ENCODE results near the gene CACNA1B. TPM values are rescaled to one million over a fixed set of nuclear protein-coding genes. Genes with fewer than 3 reads are reported as not detected.

The CACNA1B gene
- total RNA-seq, 1 experiment from 2014 or later, result 1.7 TPM

DNA sequence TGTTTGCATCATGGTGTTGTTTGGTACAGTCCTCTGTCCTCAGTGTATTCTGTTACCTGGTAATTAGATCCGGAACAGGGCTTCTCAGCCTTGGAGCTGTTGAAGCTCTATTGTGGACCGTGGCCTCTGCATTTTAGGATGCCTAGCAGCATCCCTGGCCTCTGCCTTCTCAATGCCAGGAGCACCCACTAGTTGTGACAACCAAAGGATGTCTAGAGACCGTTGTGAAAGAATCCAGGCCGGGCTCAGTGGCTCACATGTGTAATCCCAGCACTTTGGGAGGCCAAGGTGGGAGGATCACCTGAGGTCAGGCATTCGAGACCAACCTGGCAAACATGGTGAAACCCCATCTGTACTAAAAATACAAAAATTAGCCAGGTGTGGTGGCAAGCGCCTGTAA is 159.6 kb downstream of the CACNA1B start:
- CTCF ChIA-PET, result no interaction called here
- RAD21 ChIA-PET (ENCODE audit: low non-redundant PET in 1 of 2, low total read pairs in 2 of 2, uncharacterized antibody in 2 of 2, unreplicated experiment in 2 of 2), result no interaction called here

DNA sequence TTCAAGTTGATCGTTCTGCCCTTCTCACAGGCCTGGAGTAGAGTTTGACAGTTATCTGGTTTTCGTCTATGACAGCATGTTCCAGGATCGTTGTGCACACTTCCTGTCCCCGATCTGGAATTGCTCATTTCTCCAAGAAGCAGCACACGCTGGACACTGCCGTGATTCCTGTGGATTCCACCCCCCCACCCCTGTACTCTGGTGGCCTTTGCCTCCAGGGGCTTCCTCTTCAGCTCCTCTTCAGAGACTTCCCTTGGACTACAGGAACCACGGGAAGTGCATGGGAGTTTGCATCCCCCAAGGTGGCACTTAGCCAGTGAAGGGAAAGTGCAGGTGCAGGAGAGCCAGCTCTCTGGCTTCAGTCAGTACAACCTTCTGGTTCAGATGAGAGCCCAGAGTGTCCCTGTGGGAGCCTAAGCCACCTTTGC is 160.7 kb downstream of the CACNA1B start:
- Histone ChIP-seq H3K4me2 (ENCODE audit: low read length) (no peak overlapping the region), H2AFZ (ENCODE audit: low read depth, low read length, poor library complexity, severe bottlenecking) (no peak overlapping the region), H3K9me2 (ENCODE audit: insufficient read depth) (no peaks in the 10 kb centered on the region), H3K9me3 (ENCODE audit: control insufficient read depth in 1 of 2, insufficient read depth in 1 of 2, low read depth in 1 of 2, low read length in 2 of 2) (no peaks in the 10 kb centered on the region), H4K20me1 (ENCODE audit: insufficient read depth) (no peaks in the 10 kb centered on the region), H3K36me3 (ENCODE audit: control insufficient read depth in 1 of 2, insufficient read depth in 2 of 2, low read length in 2 of 2) (no peaks in the 10 kb centered on the region), H3K27ac (ENCODE audit: low read depth, low read length) (no peak overlapping the region), H3K9ac (ENCODE audit: low read length) (no peak overlapping the region), H3K79me2 (ENCODE audit: insufficient read depth, low read length) (no peaks in the 10 kb centered on the region), H3K4me1 (ENCODE audit: control insufficient read depth in 1 of 2, insufficient read depth in 2 of 2, low read length in 2 of 2) (no peaks in the 10 kb centered on the region), H3K27me3 (ENCODE audit: insufficient read depth, low read length) (no peaks in the 10 kb centered on the region), H3K4me3 (replicated peaks in 1 of 2; ENCODE audit: low read depth in 1 of 2, low read length in 2 of 2) (no peak overlapping the region)
- DNase-seq (ENCODE audit: low read depth, low spot score) (no peak), ATAC-seq (no peak)
- RAD21 ChIA-PET (ENCODE audit: low non-redundant PET in 1 of 2, low total read pairs in 2 of 2, uncharacterized antibody in 2 of 2, unreplicated experiment in 2 of 2), result no interaction called here
- POLR2A ChIA-PET, result no interaction called here
- intact Hi-C loops (cut with micrococcal nuclease), result no loop called here
- no TSS peak for BruUV-seq (replicated peaks)
- CTCF ChIA-PET, result no interaction called here
- TF ChIP-seq SRF (IDR thresholded peaks at IDR 0.05; ENCODE audit: low read depth) (no peak), ELF1 (IDR thresholded peaks at IDR 0.05; ENCODE audit: borderline replicate concordance, low read depth) (no peak), CEBPB (IDR thresholded peaks at IDR 0.05; ENCODE audit: low read depth) (no peak), SIN3A (IDR thresholded peaks at IDR 0.05; ENCODE audit: low read depth) (no peak), TCF7L2 (IDR thresholded peaks at IDR 0.05; ENCODE audit: borderline replicate concordance, extremely low read depth, insufficient read depth, insufficient read length) (no peak), RAD21 (IDR thresholded peaks at IDR 0.05; ENCODE audit: low read depth) (no peak), SP1 (IDR thresholded peaks at IDR 0.05; ENCODE audit: low read depth) (no peak), FOSL1 (IDR thresholded peaks at IDR 0.05; ENCODE audit: low read depth) (no peak), EZH2phosphoT487 (IDR thresholded peaks at IDR 0.05; ENCODE audit: borderline replicate concordance) (no peak), ZNF274 (IDR thresholded peaks at IDR 0.05; ENCODE audit: low read depth, low read length) (no peak), ATF3 (IDR thresholded peaks at IDR 0.05) (no peak), POLR2AphosphoS5 (IDR thresholded peaks at IDR 0.05; ENCODE audit: low read depth, low read length) (no peak)
- TF ChIP-seq, protein P1, sequence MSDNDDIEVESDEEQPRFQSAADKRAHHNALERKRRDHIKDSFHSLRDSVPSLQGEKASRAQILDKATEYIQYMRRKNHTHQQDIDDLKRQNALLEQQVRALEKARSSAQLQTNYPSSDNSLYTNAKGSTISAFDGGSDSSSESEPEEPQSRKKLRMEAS (IDR thresholded peaks at IDR 0.05), result no peak
- TF ChIP-seq, protein P2, sequence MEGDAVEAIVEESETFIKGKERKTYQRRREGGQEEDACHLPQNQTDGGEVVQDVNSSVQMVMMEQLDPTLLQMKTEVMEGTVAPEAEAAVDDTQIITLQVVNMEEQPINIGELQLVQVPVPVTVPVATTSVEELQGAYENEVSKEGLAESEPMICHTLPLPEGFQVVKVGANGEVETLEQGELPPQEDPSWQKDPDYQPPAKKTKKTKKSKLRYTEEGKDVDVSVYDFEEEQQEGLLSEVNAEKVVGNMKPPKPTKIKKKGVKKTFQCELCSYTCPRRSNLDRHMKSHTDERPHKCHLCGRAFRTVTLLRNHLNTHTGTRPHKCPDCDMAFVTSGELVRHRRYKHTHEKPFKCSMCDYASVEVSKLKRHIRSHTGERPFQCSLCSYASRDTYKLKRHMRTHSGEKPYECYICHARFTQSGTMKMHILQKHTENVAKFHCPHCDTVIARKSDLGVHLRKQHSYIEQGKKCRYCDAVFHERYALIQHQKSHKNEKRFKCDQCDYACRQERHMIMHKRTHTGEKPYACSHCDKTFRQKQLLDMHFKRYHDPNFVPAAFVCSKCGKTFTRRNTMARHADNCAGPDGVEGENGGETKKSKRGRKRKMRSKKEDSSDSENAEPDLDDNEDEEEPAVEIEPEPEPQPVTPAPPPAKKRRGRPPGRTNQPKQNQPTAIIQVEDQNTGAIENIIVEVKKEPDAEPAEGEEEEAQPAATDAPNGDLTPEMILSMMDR (IDR thresholded peaks at IDR 0.05 in 2 of 3, conservative IDR thresholded peaks at IDR 0.05 in 1 of 3; ENCODE audit: borderline replicate concordance in 1 of 3, insufficient read depth in 1 of 3, low read depth in 2 of 3, low read length in 2 of 3), result no peak
- TF ChIP-seq, protein P3, sequence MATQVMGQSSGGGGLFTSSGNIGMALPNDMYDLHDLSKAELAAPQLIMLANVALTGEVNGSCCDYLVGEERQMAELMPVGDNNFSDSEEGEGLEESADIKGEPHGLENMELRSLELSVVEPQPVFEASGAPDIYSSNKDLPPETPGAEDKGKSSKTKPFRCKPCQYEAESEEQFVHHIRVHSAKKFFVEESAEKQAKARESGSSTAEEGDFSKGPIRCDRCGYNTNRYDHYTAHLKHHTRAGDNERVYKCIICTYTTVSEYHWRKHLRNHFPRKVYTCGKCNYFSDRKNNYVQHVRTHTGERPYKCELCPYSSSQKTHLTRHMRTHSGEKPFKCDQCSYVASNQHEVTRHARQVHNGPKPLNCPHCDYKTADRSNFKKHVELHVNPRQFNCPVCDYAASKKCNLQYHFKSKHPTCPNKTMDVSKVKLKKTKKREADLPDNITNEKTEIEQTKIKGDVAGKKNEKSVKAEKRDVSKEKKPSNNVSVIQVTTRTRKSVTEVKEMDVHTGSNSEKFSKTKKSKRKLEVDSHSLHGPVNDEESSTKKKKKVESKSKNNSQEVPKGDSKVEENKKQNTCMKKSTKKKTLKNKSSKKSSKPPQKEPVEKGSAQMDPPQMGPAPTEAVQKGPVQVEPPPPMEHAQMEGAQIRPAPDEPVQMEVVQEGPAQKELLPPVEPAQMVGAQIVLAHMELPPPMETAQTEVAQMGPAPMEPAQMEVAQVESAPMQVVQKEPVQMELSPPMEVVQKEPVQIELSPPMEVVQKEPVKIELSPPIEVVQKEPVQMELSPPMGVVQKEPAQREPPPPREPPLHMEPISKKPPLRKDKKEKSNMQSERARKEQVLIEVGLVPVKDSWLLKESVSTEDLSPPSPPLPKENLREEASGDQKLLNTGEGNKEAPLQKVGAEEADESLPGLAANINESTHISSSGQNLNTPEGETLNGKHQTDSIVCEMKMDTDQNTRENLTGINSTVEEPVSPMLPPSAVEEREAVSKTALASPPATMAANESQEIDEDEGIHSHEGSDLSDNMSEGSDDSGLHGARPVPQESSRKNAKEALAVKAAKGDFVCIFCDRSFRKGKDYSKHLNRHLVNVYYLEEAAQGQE (IDR thresholded peaks at IDR 0.05; ENCODE audit: low read depth), result no peak

More for the DNA sequence above, 159.6 kb downstream of the CACNA1B start:
- DNase-seq (ENCODE audit: low read depth, low spot score), result no peak
- no peaks in the 10 kb centered on the region for H3K36me3 ChIP-seq (ENCODE audit: control insufficient read depth in 1 of 2, insufficient read depth in 2 of 2, low read length in 2 of 2)
- no peaks in the 10 kb centered on the region for H3K9me3 ChIP-seq (ENCODE audit: control insufficient read depth in 1 of 2, insufficient read depth in 1 of 2, low read depth in 1 of 2, low read length in 2 of 2)
- BruUV-seq (replicated peaks), result no TSS peak
- TF ChIP-seq POLR2AphosphoS5 (IDR thresholded peaks at IDR 0.05; ENCODE audit: low read depth, low read length), result no peak
- no peak for TF ChIP-seq SIN3A (IDR thresholded peaks at IDR 0.05; ENCODE audit: low read depth)
- TF ChIP-seq EZH2phosphoT487 (IDR thresholded peaks at IDR 0.05; ENCODE audit: borderline replicate concordance), result no peak
- no peaks in the 10 kb centered on the region for H3K79me2 ChIP-seq (ENCODE audit: insufficient read depth, low read length)
- no peaks in the 10 kb centered on the region for H3K4me1 ChIP-seq (ENCODE audit: control insufficient read depth in 1 of 2, insufficient read depth in 2 of 2, low read length in 2 of 2)
- no peaks in the 10 kb centered on the region for H3K27me3 ChIP-seq (ENCODE audit: insufficient read depth, low read length)
- no peak overlapping the region for H3K4me2 ChIP-seq (ENCODE audit: low read length)
- no peak overlapping the region for H2AFZ ChIP-seq (ENCODE audit: low read depth, low read length, poor library complexity, severe bottlenecking)
- no peak overlapping the region for H3K27ac ChIP-seq (ENCODE audit: low read depth, low read length)
- no peak for ATAC-seq
- H3K9ac ChIP-seq (ENCODE audit: low read length), result no peak overlapping the region
- H3K9me2 ChIP-seq (ENCODE audit: insufficient read depth), result no peaks in the 10 kb centered on the region
- POLR2A ChIA-PET, result interaction anchor here (1.1 kb wide), 1 partner anchor 17 kb away, joined by 4 read pairs; no protein-coding TSS in a partner anchor
- no peak overlapping the region for H3K4me3 ChIP-seq (replicated peaks in 1 of 2; ENCODE audit: low read depth in 1 of 2, low read length in 2 of 2)
- intact Hi-C loops (cut with micrococcal nuclease), result no loop called here
- H4K20me1 ChIP-seq (ENCODE audit: insufficient read depth), result no peaks in the 10 kb centered on the region
